ENCODE data around the gene ADAP1.

The ADAP1 gene

GRCh38 chr7:895451-896052 lies 58.9 kb downstream of the ADAP1 start:
- DNase-seq (ENCODE audit: low read depth in 2 of 2), result no peak

DNA sequence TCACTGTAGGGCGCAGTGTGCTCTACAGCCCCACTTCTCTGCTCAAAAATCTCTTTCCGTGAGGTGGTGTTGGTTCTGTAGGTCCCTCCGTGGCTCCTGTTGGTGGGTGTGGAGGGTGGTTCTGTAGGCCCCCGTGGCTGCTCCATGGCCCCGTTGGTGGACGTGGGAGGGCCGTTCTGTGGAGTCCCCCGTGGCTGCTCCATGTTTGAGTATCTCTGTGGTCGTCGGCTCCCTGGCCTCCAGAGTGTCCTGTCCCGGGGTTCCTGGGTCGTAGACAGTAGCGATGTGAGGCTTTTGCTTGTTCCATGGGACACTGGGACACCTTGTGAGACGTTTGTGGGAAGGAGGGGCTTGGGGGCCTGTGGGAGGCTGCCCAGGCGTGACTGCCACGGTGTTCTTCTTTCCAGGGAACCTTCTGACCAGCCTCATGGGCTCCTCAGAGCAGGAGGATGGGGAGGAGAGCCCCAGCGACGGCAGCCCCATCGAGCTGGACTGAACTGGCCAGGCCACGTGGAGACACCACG lies 59.5 kb downstream of the ADAP1 start:
- DNase-seq (ENCODE audit: low read depth in 2 of 2), result no peak

DNA sequence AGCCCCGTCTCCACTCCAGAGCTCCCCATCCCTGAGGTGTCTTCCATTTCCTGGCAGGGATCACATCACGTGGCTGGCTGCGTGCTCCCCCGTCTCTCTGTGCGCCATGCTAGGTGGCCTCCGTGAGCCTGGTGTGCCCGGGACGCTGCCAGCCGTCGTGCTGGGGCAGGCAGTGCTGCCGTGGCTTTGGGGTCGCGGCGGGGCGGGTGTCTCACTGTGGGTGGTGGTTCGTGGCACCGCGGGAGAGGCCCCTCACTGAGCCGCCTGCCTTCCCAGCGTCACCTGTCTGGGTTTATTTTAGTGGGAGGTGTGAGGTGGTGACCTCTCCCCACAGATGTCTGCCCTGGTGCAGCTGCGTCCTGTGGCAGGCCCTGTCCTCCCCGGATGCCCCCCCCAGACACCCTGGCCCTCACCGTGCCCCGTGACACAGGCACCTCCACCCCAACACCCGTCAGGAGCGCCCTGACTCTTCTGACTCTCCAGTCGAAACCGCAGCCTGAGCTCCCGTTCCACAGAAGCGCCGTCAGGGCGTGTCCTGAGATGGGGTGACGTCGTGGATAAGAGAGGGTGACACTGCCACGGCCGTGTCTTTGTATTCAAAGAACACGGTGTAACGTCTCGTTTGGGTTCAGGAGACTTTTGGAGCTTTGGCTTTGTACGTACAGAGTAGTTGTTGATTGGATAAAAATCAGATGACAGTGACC lies 60.2 kb downstream of the ADAP1 start:
- DNase-seq (ENCODE audit: low read depth in 2 of 2), result no peak

DNA sequence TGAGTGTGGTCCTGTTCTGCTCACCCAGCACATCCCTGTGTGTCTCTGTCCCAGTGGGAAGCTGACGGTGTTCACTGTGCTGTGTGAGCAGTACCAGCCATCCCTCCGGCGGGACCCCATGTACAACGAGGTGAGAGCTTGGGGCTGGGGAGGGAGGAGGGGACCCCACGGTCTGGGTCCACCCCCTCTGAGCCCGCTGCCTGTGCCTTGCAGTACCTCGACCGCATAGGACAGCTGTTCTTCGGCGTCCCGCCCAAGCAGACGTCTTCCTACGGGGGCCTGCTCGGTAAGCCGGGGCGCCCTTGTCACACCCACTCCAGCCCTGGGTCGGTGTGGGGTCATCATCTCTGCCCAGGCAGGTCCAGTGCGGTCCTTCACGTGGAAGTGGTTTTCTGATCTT lies 60.8 kb downstream of the ADAP1 start:
- no peak for DNase-seq (ENCODE audit: low read depth in 2 of 2)

DNA sequence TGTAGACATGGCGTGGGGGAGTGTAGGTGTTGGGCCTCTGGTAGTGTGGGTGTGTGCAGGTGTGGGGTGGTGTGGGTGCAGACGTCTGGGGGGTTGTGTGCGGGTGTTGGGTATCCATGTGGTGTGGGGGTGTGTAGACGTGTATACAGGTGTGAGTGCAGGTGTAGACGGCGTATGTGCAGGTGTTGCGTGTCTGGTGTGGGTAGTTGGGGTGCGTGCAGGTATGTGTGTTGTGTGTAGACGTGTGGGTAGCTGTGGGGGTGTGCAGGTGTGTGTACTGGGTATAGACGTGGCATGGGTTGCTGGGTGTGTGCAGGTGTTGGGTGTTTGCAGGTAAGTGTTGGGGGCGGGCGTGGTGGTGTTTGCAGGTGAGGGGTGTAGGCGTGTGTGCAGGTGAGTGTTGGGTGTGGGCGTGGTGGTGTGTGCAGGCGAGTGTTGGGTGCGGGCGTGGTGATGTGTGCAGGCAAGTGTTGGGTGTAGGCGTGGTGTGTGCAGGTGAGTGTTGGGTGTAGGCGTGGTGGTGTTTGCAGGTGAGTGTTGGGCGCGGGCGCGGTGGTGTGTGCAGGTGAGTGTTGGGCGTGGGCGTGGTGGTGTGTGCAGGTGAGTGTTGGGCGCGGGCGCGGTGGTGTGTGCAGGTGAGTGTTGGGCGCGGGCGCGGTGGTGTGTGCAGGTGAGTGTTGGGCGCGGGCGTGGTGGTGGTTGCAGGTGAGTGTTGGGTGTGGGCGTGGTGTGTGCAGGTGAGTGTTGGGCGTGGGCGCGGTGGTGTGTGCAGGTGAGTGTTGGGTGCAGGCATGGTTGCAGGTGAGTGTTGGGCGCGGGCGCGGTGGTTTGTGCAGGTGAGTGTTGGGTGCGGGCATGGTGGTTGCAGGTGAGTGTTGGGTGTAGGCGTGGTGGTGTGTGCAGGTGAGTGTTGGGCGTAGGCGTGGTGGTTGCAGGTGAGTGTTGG lies 61.6 kb downstream of the ADAP1 start:
- DNase-seq (ENCODE audit: low read depth in 2 of 2), result no peak

- no peak for DNase-seq (ENCODE audit: low read depth in 2 of 2)
Observed at GRCh38 chr7:891805-892204, 62.7 kb downstream of the ADAP1 start.

- no peak for DNase-seq (ENCODE audit: low read depth in 2 of 2)
Observed at GRCh38 chr7:891291-891690, 63.2 kb downstream of the ADAP1 start.

DNA sequence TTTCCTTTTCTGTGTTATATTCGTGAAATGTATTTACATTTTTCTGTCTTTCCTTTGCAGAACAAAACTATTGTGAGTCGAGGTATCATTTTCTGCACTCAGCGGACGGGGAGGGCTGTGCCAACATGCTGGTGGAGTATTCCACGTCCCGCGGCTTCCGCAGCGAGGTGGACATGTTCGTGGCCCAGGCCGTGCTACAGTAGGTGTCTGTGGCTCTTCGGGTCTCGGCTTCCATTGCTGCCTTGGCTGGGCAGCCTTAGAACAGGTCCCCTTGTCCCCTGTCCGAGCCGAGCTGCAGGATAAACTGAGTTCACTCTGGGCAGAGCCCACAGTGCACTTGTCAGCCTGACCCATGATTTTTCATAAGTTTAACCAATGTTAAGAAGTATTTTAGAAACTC lies 63.6 kb downstream of the ADAP1 start:
- no peak for DNase-seq (ENCODE audit: low read depth in 2 of 2)

- no peak for DNase-seq (ENCODE audit: low read depth in 2 of 2)
Observed at GRCh38 chr7:889391-889790, 65.1 kb downstream of the ADAP1 start.

GRCh38 chr7:889025-889390 lies 65.5 kb downstream of the ADAP1 start:
- DNase-seq (ENCODE audit: low read depth in 2 of 2), result no peak

- DNase-seq (ENCODE audit: low read depth in 2 of 2), result no peak
Observed at GRCh38 chr7:888081-889024, 66.1 kb downstream of the ADAP1 start.

DNA sequence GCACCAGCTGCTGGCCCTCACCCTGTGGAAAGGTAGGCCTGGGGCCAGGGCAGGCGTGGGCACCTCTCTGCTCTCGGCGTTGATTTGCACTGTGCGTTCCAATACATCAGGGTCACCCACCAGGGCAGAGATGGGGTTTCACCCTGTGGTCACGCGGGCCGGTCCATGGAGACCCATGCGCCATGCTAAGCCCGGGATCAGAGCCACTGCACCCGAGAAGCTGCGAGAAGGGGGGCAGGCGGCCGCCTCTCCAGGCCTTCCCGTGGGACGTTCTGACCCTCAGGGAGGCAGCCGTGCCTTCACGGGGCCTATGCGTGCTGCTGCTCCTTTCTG lies 67.0 kb downstream of the ADAP1 start:
- no peak for DNase-seq (ENCODE audit: low read depth in 2 of 2)

DNA sequence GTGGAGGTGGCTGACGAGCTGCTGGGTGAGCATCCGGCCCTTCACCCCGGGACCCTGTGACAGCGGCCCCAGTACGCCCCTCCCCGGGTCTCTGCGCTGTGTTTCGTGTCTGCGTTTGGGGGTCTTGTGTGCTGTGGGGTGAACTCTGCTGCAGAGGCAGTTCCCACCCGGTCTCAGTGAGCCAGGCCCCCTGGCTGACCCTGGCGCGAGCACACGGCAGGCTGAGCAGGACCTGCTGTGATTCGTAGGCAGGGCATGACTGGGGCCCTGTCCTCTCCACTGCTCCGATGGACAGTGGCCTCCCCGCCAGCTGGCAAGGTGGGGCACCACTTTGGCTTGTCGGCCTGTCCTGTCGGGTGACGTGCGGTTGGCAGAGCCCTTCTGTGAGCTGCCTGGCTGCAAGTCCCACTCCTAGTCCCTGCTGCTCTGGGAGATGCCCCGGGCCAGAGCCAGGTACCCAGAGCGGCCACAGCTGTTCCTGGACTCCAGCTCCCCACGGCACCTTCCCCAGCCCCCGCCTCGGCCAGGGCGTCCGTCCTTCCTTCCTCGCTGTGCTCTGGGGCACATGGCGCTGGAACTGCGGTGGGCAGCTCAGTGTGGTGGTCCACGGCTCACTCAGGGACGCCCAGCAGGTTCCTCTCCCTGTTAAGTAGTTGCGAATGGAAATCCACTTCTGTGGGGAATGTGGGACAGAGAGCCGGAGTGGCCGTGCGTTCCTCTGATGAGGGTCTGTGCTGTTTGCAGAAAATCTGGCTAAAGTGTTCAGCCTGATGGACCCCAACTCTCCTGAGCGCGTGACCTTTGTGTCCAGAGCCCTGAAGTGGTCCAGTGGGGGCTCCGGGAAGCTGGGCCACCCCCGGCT lies 67.6 kb downstream of the ADAP1 start:
- no peak for DNase-seq (ENCODE audit: low read depth in 2 of 2)

DNA sequence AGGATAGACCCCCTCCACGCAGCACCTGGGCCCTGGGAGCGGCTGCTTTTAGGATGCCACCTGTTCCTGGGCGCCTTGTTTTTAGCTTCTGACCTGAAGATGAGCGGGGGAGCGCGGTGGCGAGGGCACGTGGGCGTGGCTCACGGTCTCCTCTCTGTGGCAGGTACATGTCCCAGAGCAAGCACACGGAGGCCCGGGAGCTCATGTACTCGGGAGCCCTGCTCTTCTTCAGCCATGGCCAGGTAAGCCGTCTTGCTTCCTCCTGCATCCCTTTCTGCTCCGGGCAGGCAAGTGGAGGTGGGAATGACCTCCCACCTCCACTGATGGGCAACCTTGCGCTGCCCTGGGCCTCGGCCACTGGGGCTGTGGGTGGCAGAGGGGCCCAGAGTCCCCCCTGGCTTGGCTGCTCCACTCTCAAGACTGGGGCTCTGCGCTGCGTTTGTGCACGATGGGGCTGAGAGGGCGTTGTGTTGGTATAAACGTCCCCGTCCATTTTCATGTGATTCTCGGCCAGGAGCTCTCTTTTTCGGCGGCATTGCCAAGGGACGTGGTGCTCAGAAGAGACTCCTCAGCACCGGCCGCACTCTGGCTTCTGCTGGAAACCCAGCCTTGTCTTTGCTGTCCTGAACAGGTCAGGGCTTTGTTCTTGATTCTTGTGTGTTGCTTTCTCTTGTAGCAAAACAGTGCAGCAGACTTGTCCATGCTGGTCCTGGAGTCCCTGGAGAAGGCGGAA lies 68.4 kb downstream of the ADAP1 start:
- DNase-seq (ENCODE audit: low read depth in 2 of 2), result no peak

DNA sequence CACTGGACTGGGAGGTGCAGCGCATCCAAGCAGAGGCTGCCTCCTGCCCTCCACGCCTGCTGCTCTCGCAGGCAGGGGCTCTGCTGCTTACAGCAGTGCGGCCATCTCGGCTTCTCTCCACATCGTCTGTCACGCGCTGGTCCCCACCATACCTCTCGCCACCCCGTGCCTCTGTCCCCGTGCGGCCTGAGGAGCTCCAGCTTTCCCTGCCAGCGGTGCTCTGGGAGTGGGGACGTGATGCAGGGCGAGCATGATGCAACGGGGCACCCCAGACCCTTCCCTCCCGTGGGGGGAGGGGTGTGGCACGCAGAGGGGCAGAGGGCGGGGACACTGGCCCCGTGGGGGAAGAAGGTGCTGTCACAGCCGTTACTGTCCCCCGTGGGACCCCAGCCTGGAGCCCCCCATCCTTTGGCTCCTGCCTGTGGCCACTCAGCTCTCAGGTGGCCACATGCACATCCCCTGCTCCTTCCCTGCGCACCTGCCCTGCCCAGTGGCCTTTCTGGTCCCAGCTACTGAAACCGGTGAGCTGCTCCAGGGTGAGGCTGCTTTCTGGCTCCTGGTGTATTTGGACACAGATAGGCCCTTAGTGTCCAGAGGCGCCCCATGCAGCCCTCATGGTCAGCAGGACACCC lies 69.1 kb downstream of the ADAP1 start:
- no peak for DNase-seq (ENCODE audit: low read depth in 2 of 2)

GRCh38 chr7:884191-885003 lies 70.1 kb downstream of the ADAP1 start:
- no peak for DNase-seq (ENCODE audit: low read depth in 2 of 2)

DNA sequence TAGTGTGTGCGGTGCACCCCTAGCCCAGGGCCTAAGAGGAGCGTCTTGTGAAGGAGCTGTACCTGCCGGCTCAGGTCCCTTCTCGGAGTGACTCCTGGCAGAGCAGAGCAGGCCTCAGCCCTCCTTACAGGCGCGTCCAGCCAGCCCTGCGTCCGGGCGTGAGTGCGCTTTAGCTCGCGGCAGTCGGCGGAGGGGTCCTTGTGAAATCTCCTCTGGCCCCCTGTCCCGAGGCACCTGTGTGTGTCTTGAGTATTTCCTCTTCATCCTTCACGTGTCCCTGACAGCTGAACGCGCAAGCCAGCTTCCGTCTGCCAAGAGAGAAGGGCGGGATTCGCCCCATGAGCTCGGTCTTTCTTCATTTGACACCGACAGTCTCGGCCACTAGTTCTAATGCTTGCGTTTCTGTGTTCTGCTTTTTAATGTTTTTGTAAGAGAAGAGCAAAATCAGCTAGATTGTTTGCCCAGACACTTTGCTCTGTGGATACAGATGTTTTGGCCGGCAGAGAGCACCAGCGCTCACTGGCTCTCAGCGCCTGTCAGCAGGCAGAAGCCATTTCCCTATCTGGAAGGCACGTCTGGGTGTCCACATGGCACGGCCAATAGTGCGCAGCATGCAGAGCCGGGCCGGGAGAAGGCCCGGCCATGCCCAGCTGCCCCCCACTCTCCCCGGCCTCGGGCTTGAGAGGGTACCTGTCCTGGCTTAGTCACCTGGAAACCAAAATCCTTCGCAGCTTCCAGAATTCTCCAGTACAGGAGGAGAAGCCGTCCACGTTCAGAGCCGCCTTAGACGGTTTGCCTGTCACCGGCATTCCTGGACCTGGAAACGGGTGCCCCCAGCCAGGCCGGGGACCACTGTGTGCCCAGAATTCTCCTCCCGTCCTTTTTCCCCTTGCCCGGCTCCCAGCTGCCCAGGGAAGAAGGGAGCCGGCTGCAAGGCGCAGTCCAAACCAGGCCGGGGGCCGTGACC lies 71.1 kb downstream of the ADAP1 start:
- no peak for DNase-seq (ENCODE audit: low read depth in 2 of 2)

Measured in stimulated activated CD8-positive, alpha-beta memory T cell treated with anti-CD3 and anti-CD28 coated beads, Interleukin-2, amount 100 ng/mL, for 1 hour (primary cell).